ENCODE results near the gene SEPTIN7. TPM values are rescaled to one million over a fixed set of nuclear protein-coding genes. Genes with fewer than 3 reads are reported as not detected.

SEPTIN7 gene
- total and polyA plus RNA-seq, 7 donors, result 106 to 142 (median 126) TPM

GRCh38 chr7:35761871-35762677 is 38.8 kb upstream of the SEPTIN7 start:
- DNase-seq (no peak), ATAC-seq (no peak)
- peak overlapping the region; percentile 56 for H3K27ac ChIP-seq
- WGBS, 3 donors, result 27 to 39% (median 30%) methylated on average over 4 of the region's 4 CpGs
- intact Hi-C loops (cut with DNase I), result no loop called here
- no peaks in the 10 kb centered on the region for H3K9me3 ChIP-seq
- no peak for TF ChIP-seq CTCF (IDR thresholded peaks at IDR 0.05)
- H3K4me1 ChIP-seq, result peaks cover 12% of the 10 kb centered on the region
- H3K27me3 ChIP-seq (ENCODE audit: insufficient read depth in 3 of 3, low read length in 2 of 3), result no peaks in the 10 kb centered on the region
- H3K36me3 ChIP-seq (ENCODE audit: insufficient read depth in 1 of 2, low read depth in 1 of 2), result no peaks in the 10 kb centered on the region
- H3K4me3 ChIP-seq, result no peak overlapping the region

DNA sequence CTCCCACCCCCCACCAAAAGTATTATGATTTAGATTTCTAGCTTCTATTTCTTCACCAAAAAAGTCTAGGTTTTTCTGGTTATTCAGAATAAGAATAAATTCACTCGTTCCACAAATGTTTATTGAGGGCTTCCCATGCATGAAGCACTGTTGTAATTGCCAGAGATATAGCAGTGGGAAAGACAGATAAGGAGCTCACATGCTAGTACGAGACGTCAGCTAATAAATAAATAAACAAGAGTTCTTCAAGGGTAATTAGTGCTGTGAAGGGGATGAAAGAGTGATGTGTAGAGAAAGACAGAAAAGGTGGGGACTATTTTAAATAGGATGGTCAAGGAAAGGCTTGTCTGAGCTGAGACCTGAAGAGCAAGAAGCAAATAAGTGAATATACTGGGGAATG is 38.1 kb upstream of the SEPTIN7 start:
- Histone ChIP-seq H3K27me3 (ENCODE audit: insufficient read depth in 3 of 3, low read length in 2 of 3) (no peaks in the 10 kb centered on the region), H3K9me3 (no peaks in the 10 kb centered on the region), H3K4me3 (no peak overlapping the region), H3K27ac (no peak overlapping the region), H3K36me3 (ENCODE audit: insufficient read depth in 1 of 2, low read depth in 1 of 2) (no peaks in the 10 kb centered on the region), H3K4me1 (peaks cover 5% of the 10 kb centered on the region)
- ATAC-seq, result no peak
- intact Hi-C loops (cut with DNase I), result no loop called here
- 63 to 74% (median 66%) methylated on average over 3 of the region's 3 CpGs for WGBS, 3 donors
- no peak for DNase-seq
- no peak for TF ChIP-seq CTCF (IDR thresholded peaks at IDR 0.05)

- H3K9me3 ChIP-seq, result no peaks in the 10 kb centered on the region
- 96 to 97% (median 96%) methylated on average over 20 of the region's 20 CpGs for WGBS, 3 donors
- H3K36me3 ChIP-seq (ENCODE audit: insufficient read depth in 1 of 2, low read depth in 1 of 2), result no peaks in the 10 kb centered on the region
- intact Hi-C loops (cut with DNase I), result no loop called here
- no peak for ATAC-seq
- no peak overlapping the region for H3K4me3 ChIP-seq
- H3K4me1 ChIP-seq, result no peaks in the 10 kb centered on the region
- H3K27me3 ChIP-seq (ENCODE audit: insufficient read depth in 3 of 3, low read length in 2 of 3), result no peaks in the 10 kb centered on the region
- no peak for TF ChIP-seq CTCF (IDR thresholded peaks at IDR 0.05)
- no peak for DNase-seq
- no peak overlapping the region for H3K27ac ChIP-seq
Observed at GRCh38 chr7:35768346-35768745, 32.5 kb upstream of the SEPTIN7 start.

- Histone ChIP-seq H3K36me3 (ENCODE audit: insufficient read depth in 1 of 2, low read depth in 1 of 2) (no peaks in the 10 kb centered on the region), H3K9me3 (no peaks in the 10 kb centered on the region), H3K27me3 (ENCODE audit: insufficient read depth in 3 of 3, low read length in 2 of 3) (no peaks in the 10 kb centered on the region), H3K27ac (no peak overlapping the region), H3K4me1 (no peaks in the 10 kb centered on the region), H3K4me3 (no peak overlapping the region)
- no peak for ATAC-seq
- DNase-seq, result no peak
- intact Hi-C loops (cut with DNase I), result no loop called here
- TF ChIP-seq CTCF (IDR thresholded peaks at IDR 0.05), result no peak
Observed at GRCh38 chr7:35771776-35772175, 29.1 kb upstream of the SEPTIN7 start.

DNA sequence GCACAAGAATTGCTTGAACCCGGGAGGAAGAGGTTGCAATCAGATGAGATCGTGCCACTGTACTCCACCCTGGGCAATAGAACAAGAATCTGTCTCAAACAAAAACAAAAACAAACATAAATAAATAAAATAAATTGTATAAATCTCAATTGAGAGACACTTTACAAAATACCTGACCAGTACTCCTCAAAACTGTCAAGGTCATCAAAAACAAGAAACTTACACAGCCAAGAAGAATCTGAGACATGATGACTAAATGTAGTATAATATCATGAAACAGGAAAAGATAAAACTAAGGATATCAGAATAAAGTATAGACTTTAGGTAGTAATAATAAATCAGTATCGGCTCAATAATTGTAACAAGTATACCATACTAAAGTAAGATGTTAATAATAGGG is 26.9 kb upstream of the SEPTIN7 start:
- Histone ChIP-seq H3K36me3 (ENCODE audit: insufficient read depth in 1 of 2, low read depth in 1 of 2) (no peaks in the 10 kb centered on the region), H3K4me1 (no peaks in the 10 kb centered on the region), H3K9me3 (no peaks in the 10 kb centered on the region), H3K4me3 (no peak overlapping the region), H3K27me3 (ENCODE audit: insufficient read depth in 3 of 3, low read length in 2 of 3) (no peaks in the 10 kb centered on the region), H3K27ac (no peak overlapping the region)
- TF ChIP-seq CTCF (IDR thresholded peaks at IDR 0.05), result no peak
- DNase-seq, result no peak
- 92 to 98% (median 94%) methylated on average over 3 of the region's 3 CpGs for whole genome bisulfite sequencing, 3 donors
- no peak for ATAC-seq
- intact Hi-C loops (cut with DNase I), result no loop called here
